ENCODE measurements around the gene ANKH. TPM values are rescaled to one million over a fixed set of nuclear protein-coding genes. Genes with fewer than 3 reads are reported as not detected.
A peak's percentile ranks its signal among the peaks of the same experiment; 100 is the strongest.

Gene ANKH
- total and polyA plus RNA-seq, 4 donors, result 9.3 to 57.1 (median 37.4) TPM

DNA sequence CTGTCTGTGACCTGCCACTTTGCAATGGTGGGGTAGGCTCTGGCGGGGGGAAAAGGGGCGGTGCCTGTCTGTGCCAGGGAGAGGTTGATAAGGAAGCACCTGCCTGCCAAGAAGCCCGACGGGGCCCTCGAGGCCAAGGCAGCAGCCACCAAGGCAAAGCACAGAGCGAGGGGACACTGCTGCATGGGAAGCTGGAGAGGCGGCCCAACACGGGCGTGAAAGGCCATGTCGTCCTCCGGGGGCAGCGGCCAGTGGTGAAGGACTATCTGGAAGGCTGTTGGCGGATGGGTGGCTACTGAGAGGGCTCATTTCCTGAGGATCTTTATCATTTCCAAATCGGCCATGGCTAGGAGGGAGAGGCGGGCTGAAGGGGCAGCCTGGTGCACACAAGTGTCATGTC is 140.7 kb downstream of the ANKH start:
- TF ChIP-seq FOXA1 (IDR thresholded peaks at IDR 0.05) (no peak), JUND (IDR thresholded peaks at IDR 0.05) (no peak), YY1 (IDR thresholded peaks at IDR 0.05) (no peak), SP1 (IDR thresholded peaks at IDR 0.05) (no peak), RAD21 (IDR thresholded peaks at IDR 0.05) (no peak), TAF1 (conservative IDR thresholded peaks at IDR 0.05) (no peak), GABPA (IDR thresholded peaks at IDR 0.05 in 1 of 2, conservative IDR thresholded peaks at IDR 0.05 in 1 of 2) (no peak)
- TF ChIP-seq, protein P1, sequence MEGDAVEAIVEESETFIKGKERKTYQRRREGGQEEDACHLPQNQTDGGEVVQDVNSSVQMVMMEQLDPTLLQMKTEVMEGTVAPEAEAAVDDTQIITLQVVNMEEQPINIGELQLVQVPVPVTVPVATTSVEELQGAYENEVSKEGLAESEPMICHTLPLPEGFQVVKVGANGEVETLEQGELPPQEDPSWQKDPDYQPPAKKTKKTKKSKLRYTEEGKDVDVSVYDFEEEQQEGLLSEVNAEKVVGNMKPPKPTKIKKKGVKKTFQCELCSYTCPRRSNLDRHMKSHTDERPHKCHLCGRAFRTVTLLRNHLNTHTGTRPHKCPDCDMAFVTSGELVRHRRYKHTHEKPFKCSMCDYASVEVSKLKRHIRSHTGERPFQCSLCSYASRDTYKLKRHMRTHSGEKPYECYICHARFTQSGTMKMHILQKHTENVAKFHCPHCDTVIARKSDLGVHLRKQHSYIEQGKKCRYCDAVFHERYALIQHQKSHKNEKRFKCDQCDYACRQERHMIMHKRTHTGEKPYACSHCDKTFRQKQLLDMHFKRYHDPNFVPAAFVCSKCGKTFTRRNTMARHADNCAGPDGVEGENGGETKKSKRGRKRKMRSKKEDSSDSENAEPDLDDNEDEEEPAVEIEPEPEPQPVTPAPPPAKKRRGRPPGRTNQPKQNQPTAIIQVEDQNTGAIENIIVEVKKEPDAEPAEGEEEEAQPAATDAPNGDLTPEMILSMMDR (IDR thresholded peaks at IDR 0.05; ENCODE audit: low read depth, low read length, missing input control), result no peak
- TF ChIP-seq, protein P2, sequence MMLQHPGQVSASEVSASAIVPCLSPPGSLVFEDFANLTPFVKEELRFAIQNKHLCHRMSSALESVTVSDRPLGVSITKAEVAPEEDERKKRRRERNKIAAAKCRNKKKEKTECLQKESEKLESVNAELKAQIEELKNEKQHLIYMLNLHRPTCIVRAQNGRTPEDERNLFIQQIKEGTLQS (IDR thresholded peaks at IDR 0.05), result no peak
- no peak for DNase-seq (ENCODE audit: low spot score)
- 88% methylated on average over 15 of the region's 15 CpGs for WGBS

DNA sequence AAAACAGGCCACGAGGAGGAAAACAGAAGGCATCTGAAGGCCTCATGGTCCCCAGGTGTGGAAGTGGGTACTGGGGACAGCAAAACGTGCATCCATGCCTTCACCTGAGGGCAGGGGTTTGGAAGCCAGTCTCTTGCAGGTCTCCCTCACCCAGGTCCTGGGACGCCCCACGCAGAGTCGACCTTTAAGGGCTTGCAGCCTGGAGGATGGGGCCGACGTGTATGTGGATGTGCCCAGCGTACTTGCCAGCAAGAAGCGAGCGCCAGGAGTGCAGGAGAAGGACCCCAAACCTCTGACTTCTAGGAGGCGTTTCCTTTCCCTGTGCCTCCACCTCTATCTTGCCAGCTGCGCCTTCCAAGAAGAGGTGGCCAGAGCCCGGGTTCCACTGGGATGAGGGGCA is 141.1 kb downstream of the ANKH start:
- Histone ChIP-seq H3K27ac (ENCODE audit: low read depth in 1 of 2, low read length in 2 of 2) (no peak overlapping the region), H3K27me3 (ENCODE audit: control insufficient read depth in 4 of 4, insufficient read depth in 4 of 4, low read length in 3 of 4) (no peaks in the 10 kb centered on the region), H3K9ac (ENCODE audit: low read depth in 1 of 2, low read length in 2 of 2) (no peak overlapping the region), H3K9me3 (ENCODE audit: control insufficient read depth in 4 of 4, low read length in 3 of 4) (no peaks in the 10 kb centered on the region), H3K36me3 (ENCODE audit: control insufficient read depth in 4 of 4, insufficient read depth in 3 of 4, low read depth in 1 of 4, low read length in 3 of 4) (peaks cover 0 to 10% (median 0%) of the 10 kb centered on the region in 4 donors), H3K4me3 (ENCODE audit: low read depth in 1 of 3, low read length in 3 of 3) (no peak overlapping the region), H3K4me1 (ENCODE audit: control insufficient read depth in 4 of 4, insufficient read depth in 4 of 4, low read length in 3 of 4) (peaks cover 8 to 24% (median 18%) of the 10 kb centered on the region in 4 donors)
- TF ChIP-seq, protein P3, sequence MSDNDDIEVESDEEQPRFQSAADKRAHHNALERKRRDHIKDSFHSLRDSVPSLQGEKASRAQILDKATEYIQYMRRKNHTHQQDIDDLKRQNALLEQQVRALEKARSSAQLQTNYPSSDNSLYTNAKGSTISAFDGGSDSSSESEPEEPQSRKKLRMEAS (IDR thresholded peaks at IDR 0.05), result no peak
- TF ChIP-seq FOXA1 (IDR thresholded peaks at IDR 0.05) (no peak), NR2F2 (IDR thresholded peaks at IDR 0.05) (no peak), RXRA (IDR thresholded peaks at IDR 0.05) (no peak), EGR1 (IDR thresholded peaks at IDR 0.05; ENCODE audit: low read depth in 2 of 2) (no peak), JUND (IDR thresholded peaks at IDR 0.05) (no peak), GABPA (IDR thresholded peaks at IDR 0.05 in 1 of 2, conservative IDR thresholded peaks at IDR 0.05 in 1 of 2) (no peak), HNF4A (conservative IDR thresholded peaks at IDR 0.05) (no peak), FOXA2 (IDR thresholded peaks at IDR 0.05) (no peak)
- no peak for DNase-seq (ENCODE audit: low spot score)
- WGBS, result 97% methylated on average over 13 of the region's 13 CpGs

More for the DNA sequence above, 140.7 kb downstream of the ANKH start:
- Histone ChIP-seq H3K36me3 (ENCODE audit: control insufficient read depth in 4 of 4, insufficient read depth in 3 of 4, low read depth in 1 of 4, low read length in 3 of 4) (peaks cover 0 to 10% (median 0%) of the 10 kb centered on the region in 4 donors), H3K9ac (ENCODE audit: low read depth in 1 of 2, low read length in 2 of 2) (no peak overlapping the region), H3K4me1 (ENCODE audit: control insufficient read depth in 4 of 4, insufficient read depth in 4 of 4, low read length in 3 of 4) (peaks cover 8 to 28% (median 20%) of the 10 kb centered on the region in 4 donors), H3K4me3 (ENCODE audit: low read depth in 1 of 3, low read length in 3 of 3) (no peak overlapping the region), H3K27me3 (ENCODE audit: control insufficient read depth in 4 of 4, insufficient read depth in 4 of 4, low read length in 3 of 4) (no peaks in the 10 kb centered on the region), H3K27ac (ENCODE audit: low read depth in 1 of 2, low read length in 2 of 2) (no peak overlapping the region), H3K9me3 (ENCODE audit: control insufficient read depth in 4 of 4, low read length in 3 of 4) (no peaks in the 10 kb centered on the region)

DNA sequence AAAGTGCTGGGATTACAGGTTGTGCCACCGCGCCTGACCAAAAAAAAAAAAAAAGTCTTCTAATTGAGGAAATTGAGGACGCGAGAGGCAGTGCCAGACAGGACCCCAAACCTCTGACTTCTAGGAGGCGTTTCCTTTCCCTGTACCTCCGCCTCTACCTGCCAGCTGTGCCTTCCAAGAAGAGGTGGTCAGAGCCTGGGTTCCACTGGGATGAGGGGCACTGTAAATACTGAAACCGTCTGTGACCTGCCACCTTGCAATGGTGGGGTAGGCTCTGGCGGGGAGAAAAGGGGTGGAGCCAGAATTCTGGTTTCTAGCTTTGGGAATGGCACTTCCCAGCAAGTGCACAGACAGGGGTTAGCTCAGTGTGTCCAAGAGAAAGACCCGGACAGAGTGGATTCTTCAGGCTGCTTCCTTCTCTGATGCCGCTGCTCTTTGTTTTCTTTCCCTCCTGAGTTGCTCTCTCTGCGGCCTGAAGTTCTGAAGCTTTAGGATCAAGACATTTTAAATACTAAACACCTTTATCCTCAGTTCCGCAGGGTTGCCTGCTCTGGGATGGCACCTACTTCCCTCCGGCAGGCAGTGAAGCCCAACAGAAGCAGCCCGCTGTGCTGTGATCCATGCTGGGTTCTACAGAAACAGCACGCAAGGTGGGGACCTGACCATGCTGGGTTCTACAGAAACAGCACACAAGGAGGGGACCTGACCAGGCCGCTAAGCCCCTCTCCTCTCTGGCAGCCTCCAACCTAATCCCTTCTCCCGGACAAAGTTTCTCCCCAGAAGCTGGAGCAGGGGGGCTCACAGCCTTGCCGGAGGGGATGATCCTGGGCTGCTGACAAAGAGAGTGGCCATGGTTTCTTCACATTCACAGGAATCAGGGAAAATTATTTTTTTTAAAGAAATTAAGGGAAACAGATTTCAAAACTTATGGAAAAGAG is 141.9 kb downstream of the ANKH start:
- Histone ChIP-seq H3K9me3 (ENCODE audit: control insufficient read depth in 4 of 4, low read length in 3 of 4) (no peaks in the 10 kb centered on the region), H3K9ac (ENCODE audit: low read depth in 1 of 2, low read length in 2 of 2) (no peak overlapping the region), H3K4me1 (ENCODE audit: control insufficient read depth in 4 of 4, insufficient read depth in 4 of 4, low read length in 3 of 4) (peaks cover 8 to 21% (median 15%) of the 10 kb centered on the region in 4 donors), H3K27ac (ENCODE audit: low read depth in 1 of 2, low read length in 2 of 2) (peak overlapping the region; percentile 8 to 10), H3K27me3 (ENCODE audit: control insufficient read depth in 4 of 4, insufficient read depth in 4 of 4, low read length in 3 of 4) (no peaks in the 10 kb centered on the region), H3K4me3 (ENCODE audit: low read depth in 1 of 3, low read length in 3 of 3) (no peak overlapping the region), H3K36me3 (ENCODE audit: control insufficient read depth in 4 of 4, insufficient read depth in 3 of 4, low read depth in 1 of 4, low read length in 3 of 4) (peaks cover 0 to 11% (median 0%) of the 10 kb centered on the region in 4 donors)
- WGBS, result 96% methylated on average over 18 of the region's 18 CpGs
- TF ChIP-seq HNF4A (conservative IDR thresholded peaks at IDR 0.05) (no peak), EGR1 (IDR thresholded peaks at IDR 0.05; ENCODE audit: low read depth in 2 of 2) (no peak), TAF1 (conservative IDR thresholded peaks at IDR 0.05) (no peak), RXRA (IDR thresholded peaks at IDR 0.05) (no peak), SP1 (IDR thresholded peaks at IDR 0.05) (no peak), FOXA2 (IDR thresholded peaks at IDR 0.05) (no peak), HNF4G (IDR thresholded peaks at IDR 0.05) (no peak)
- TF ChIP-seq, protein P4, sequence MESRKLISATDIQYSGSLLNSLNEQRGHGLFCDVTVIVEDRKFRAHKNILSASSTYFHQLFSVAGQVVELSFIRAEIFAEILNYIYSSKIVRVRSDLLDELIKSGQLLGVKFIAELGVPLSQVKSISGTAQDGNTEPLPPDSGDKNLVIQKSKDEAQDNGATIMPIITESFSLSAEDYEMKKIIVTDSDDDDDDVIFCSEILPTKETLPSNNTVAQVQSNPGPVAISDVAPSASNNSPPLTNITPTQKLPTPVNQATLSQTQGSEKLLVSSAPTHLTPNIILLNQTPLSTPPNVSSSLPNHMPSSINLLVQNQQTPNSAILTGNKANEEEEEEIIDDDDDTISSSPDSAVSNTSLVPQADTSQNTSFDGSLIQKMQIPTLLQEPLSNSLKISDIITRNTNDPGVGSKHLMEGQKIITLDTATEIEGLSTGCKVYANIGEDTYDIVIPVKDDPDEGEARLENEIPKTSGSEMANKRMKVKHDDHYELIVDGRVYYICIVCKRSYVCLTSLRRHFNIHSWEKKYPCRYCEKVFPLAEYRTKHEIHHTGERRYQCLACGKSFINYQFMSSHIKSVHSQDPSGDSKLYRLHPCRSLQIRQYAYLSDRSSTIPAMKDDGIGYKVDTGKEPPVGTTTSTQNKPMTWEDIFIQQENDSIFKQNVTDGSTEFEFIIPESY (IDR thresholded peaks at IDR 0.05), result no peak
- TF ChIP-seq, protein P3 (IDR thresholded peaks at IDR 0.05), result no peak
- no peak for DNase-seq (ENCODE audit: low spot score)
